Measurements from ENCODE around the gene PDS5B.
"Not testable (repeated sequence)": the region's sequence is repeated elsewhere in the genome, so short reads cannot be mapped to it uniquely, and the experiment has no call there.

PDS5B gene

DNA sequence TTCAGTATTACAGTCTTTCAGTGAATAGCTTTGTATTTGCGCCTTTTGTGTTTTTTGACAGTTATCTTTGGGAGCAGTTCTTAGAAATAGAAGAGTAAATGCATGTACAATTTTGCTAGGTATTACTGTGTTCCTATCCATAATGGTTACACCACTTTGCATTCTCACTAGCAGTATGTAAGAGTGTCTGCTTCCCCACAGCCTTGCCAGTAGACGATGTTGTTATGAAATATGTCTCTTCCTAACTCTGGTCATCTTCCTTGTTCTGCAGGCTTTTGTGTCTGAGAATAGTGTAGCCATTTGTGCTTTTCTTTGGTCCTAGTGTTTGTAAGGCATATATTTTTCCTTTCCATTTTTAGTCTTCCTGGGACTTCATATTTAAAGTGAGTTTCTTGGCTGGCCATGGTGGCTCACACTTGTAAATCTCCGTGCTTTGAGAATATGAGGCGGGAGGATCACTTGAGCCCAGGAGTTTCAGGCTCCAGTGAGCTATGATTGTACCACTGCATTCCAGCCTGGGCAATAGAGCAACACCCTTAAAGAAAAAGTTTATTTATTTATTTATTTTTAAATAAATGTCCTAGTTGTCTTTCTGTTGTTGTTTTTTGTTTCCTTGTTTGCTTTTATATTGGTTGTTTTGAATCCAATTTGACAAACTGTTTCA is 140.3 kb downstream of the PDS5B start:
- DNase-seq (ENCODE audit: low read depth in 2 of 2): no peak

DNA sequence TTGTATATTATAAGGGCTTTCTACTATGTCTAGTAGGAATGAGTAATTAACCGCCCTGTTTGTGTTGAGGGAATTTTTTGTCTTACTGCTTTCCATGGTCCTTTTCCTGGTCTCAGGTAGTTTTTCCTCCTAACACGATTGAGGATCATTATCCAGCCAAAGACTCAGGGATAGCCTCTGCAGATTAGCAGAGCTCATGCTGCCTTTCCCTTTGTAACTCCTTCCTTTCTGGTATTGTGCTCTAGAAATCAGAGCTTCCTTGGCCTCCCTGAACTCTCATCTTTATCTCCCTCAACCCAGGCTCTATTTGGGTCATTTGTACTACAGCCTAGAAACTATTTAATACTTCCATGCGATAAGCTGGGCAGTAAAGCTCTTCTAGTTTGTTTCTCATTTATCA is 142.1 kb downstream of the PDS5B start:
- no peak for DNase-seq (ENCODE audit: low read depth in 2 of 2)

DNA sequence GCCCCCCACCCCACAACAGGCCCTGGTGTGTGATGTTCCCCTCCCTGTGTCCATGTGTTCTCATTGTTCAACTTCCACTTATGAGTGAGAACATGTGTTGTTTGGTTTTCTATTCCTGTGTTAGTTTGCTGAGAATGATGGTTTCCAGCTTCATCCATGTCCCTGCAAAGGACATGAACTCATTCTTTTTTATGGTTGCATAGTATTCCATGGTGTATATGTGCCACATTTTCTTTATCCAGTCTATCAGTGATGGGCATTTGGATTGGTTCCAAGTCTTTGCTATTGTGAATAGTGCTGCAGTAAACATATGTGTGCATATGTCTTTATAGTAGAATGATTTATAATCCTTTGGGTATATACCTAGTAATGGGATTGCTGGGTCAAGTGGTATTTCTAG is 142.8 kb downstream of the PDS5B start:
- DNase-seq (ENCODE audit: low read depth in 2 of 2): not testable (repeated sequence)

DNA sequence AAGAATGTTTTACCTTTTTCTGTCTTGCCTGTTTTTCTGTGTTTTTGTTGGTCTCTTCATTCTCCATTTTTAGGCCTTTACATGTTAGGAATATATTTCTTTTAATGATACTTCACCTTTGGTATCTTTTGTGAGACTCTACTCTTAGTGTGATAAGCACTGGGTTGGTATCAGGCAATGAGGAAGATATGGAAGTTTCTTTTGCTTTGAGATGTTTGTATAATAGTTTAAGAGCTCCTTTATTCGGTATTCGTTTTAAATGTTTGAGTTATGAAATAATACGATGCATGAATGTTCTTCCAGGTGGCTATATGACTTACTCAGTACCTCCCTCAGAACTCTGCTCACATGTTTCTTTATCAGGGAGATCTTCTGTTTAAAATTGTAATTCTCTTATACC is 144.8 kb downstream of the PDS5B start:
- no peak for DNase-seq (ENCODE audit: low read depth in 2 of 2)

DNA sequence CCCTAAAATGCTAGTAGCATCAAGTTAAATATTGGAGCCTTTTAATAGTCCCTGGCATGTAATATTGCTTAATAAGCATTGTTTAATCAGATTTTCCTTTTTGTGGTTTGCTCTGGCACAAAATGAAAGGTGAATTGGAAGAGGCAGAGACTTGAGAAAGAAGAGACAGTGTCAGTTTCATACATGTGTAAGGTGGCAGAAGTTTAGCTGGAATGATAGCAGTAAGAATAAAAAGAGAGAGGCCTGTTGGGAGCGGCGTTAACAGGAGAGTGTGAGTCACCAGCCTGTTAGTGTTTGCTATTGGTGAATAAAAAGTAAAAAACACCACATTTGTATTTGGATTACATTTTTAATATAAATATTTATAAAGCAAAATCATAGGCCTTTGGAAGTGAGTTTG is 145.3 kb downstream of the PDS5B start:
- DNase-seq (ENCODE audit: low read depth in 2 of 2): no peak

DNA sequence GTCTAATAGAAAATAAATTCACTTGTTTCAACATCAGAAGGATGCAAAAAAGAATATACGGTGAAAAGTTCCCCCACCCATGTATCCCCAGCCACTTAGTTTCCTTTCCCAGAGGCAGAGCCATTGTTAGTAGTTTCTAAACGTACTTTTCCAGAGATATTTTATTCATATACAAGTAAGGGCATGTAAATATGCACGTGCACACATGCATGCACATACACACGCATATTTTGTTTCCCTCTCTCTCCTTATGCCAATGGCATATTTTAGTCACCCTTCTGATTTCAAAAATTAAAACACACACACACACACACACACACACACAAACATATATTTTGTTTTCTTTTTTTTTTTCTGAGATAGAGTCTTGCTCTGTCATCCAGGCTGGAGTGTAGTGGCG is 147.4 kb downstream of the PDS5B start:
- no peak for DNase-seq (ENCODE audit: low read depth in 2 of 2)

DNA sequence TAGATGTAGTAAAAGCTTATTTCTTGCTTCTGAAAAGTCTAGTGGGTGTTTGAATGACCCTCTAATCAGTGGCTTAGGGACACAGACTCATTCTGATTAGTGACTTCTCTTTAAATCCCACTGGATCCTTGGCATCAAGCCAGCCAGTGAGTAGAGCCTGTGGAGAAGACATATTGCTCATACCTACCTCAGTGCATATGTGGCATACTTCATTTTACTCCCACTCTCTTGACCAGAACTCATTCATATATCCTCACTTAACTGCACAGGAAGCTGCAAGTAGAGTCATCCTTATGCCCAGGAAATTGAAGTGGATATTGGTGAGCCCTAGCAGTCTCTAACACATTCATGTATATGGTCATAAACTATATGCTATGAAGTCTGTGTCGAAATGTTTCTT is 148.3 kb downstream of the PDS5B start:
- DNase-seq (ENCODE audit: low read depth in 2 of 2): peak; percentile 26 to 34

DNA sequence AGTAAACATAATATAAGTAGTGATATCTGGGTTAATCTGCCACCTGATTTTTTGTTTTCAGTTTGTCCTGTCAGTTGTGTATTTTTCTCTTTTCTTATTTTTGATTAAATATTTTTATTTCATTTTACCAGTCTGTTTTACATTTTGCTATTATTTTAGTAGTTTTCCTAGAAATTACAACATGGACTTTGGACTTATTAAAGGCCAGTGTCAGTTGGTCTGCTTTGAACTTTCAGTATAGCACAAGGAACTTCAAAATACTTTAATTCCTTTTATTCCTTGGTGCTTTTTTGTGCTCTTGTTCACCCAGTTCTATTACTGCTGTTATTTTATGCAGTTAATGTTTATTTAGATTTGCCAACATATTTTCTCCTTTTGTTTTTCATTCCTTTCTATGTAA is 149.6 kb downstream of the PDS5B start:
- DNase-seq (ENCODE audit: low read depth in 2 of 2): no peak

DNA sequence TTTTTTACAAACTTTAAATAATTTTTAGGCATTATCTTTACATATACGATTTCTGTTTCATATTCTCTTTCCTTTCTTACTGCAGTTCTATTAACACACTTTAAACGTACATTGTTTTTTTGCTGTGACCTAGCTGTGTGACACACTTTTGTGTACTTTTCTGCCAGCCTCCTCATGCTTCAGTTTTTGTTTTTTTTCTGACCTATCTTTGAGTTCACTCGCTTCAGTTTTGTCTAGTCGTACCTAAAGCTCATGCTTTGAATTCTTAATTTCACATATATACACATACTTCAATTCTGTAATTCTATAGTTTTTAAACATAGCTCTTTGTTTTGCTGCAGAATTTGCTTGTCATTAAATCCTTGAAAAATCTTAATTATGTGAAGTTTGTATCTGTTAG is 150.4 kb downstream of the PDS5B start:
- DNase-seq (ENCODE audit: low read depth in 2 of 2): no peak

DNA sequence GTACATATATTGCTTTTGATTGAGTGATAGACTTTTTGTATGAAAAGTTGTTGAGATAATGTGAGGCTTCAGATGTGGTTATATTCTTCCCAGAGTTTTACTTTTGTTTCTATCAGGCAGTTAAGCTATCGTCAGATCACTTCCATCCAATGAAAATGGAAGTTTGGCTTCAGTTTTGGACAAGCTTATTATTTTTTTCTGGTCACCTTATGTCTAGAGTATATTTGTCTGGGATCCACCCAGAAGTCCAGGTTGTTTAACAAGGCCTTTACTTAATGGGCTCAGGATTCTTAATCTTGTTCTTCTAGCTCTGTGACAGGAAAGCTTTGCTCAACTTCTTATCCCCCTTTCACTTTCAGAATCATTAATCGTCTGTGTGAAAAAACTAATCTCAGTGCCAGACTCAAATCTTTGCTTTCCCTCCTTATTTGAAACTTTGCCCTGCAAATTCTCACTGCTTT is 150.9 kb downstream of the PDS5B start:
- DNase-seq (ENCODE audit: low read depth in 2 of 2): no peak

DNA sequence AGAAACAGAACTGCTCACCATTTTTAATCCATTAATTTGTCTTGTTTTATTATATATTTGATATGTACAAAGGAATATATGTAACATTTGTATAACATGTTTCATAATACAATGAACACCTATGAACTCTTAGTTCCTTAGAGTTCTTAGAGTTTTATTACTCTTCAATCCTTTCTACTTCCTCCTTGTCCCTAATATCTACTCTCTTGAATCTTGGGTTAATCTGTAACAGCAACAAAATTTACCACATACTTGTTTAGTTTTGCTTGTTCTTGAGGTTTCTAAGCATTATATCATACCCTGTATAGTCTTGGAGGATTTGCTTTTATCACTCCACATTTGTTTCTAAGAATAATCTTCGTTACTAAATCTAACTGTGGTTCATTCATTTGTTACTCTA is 151.4 kb downstream of the PDS5B start:
- DNase-seq (ENCODE audit: low read depth in 2 of 2): no peak

DNA sequence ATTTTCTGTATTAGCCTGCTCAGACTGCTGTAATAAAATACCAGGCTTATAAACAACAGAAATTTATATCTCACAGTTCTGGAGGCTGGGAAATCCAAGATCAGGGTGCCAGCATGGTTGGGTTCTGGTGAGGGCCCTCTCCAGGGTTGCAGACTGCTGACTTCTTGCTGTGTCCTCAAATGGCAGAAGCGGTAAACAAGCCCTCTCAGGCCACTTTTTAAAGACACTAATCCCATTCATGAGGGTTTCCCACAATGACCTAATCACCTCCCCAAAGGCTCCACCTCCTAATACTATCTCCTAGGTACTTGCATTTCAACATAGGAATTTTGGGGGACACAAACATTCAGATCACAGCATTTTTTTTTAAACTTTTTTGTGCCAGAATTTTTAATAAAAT is 159.3 kb downstream of the PDS5B start:
- DNase-seq (ENCODE audit: low read depth in 2 of 2): no peak

DNA sequence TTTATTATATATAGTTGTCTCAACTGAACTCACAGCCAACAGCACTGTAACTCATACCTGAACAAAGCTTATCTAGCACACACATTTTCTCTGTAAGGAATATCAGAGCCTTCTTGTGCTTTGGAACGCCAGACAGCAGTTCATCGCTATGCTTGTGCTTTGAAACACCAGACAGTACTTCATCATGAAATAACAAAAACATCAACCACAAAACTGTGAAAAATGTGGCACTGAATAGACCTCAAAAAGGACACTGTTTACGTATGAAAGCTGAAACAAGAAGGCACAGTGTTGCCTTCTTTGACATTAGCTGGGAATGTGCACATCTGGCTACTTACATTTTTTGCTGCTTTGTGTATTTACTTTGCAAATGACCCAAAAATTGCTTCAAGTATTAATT is 160.2 kb downstream of the PDS5B start:
- no peak for DNase-seq (ENCODE audit: low read depth in 2 of 2)

DNA sequence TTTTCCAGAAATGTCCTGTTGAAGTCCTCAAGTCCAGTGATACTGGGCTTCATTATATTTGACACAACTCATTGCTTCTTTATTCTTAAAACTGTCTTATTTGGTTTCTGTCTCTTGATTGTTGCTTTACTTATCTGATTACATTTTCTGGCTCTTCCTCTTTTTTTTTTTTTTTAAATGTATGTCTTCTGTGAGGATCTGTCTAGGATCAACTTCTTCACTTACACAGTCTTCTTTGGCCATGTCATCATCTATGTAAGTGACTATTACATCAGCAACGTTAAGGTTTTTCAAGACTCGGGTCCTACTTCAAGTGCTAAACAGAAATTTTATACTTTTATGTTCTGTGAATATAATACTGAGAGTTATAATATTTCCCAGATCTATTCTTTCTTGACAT is 162.1 kb downstream of the PDS5B start:
- no peak for DNase-seq (ENCODE audit: low read depth in 2 of 2)

DNA sequence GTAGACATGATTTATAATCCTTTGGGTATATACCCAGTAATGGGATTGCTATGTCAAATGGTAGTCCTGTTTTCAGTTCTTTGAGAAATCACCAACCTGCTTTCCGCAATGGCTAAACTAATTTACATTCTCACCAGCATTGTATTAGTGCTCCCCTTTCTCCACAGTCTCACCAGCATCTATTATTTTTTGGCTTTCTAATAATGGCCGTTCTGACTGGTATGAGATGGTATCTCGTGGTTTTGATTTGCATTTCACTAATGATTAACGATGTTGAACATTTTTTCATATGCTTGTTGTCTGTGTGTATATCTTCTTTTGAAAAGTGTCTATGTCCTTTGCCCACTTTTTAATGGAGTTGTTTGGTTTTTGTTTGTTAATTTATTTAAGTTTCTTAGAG is 165.1 kb downstream of the PDS5B start:
- DNase-seq (ENCODE audit: low read depth in 2 of 2): no peak

DNA sequence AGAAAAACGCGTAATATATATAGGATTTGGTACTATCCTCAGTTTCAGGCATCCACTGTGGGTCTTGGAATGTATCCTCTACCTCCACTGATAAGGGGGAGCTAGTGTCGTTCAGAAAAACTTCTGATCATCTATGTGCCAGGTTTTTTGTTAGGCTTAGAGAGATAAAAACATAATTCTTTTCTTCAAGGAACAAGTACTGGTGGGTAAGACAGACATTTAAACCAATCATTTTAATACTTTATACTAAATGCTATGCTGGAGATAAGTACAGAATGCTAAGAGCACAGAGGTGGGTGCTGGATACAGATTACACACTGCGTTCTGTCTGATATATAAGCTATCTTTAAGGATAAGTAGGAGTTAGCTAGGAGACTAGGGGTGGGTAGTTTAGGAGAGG is 166.1 kb downstream of the PDS5B start:
- no peak for DNase-seq (ENCODE audit: low read depth in 2 of 2)

DNA sequence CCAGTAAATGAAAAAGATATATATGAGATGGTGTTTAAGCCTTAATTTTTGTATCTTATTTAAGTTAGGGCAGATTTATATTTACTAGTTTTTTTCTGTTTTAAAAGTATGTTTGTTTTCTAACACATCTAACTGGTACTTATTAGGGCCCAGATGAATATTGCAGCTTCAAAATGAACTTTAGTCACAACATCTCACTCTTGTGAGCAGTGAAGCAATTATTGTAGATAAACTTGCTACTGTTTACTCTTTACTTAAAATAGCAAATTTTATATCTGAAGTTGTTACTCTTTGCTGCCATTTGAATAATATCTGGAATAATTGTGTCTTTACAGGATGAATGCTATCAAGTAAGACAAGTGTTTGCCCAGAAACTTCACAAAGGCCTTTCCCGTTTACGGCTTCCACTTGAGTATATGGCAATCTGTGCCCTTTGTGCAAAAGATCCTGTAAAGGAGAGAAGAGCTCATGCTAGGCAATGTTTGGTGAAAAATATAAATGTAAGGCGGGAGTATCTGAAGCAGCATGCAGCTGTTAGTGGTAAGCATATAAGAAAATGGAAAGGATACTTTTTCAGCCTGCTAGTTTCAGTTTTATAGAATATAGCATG is 166.8 kb downstream of the PDS5B start:
- DNase-seq (ENCODE audit: low read depth in 2 of 2): no peak

DNA sequence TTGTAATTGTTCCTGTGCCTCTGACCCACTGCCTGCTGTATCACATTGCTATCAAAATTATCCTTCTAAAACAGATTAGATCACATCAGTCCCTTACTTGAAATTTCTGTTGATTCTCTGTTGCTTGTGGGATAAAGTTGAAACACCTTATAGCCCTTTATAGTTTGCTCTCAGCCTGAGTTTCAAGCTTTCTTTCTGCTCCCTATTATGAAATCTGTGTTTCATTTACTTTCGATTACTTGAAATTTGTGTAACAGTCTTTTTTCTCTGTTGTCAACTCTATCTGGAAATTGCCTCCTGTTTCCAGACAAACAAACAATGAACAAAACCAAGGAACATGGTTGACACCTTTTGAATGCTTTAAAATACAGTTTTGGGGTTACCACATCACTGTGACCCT is 167.9 kb downstream of the PDS5B start:
- DNase-seq (ENCODE audit: low read depth in 2 of 2): no peak

DNA sequence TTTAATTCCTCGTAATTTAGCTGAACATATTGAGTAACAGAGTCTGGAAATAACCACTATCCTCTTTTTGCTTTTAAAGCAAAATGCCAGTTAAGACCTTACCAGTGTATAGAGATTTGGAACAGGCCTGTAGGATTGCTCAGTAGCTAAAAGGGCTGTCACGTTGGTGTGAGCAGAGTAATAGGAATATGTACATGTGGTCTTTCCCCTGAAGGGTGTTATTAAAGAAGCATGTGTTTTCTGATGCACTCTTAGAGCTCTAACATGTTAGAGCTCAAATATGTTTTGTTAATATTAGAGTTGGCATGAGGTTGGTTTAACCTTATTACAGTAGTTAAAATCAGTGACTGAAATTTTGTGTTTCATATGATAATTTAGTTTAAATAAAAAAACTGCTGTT is 172.9 kb downstream of the PDS5B start:
- no peak for DNase-seq (ENCODE audit: low read depth in 2 of 2)

DNA sequence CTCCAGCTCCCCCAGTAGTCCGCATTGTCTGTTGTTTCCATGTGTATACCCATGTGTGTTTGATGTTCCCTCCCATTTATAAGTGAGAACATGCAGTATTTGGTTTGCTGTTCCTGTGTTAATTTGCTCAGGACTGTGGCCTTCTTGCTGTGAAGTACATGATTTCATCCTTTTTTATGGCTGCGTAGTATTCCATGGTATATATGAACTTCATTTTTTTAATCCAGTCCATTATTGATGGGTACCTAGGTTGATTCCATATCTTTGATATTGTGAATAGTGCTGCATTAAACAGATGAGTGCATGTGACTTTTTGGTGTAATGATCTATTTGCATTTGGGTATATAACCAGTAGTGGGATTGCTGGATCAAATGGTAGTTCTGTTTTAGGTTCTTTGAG is 175.2 kb downstream of the PDS5B start:
- no peak for DNase-seq (ENCODE audit: low read depth in 2 of 2)

DNA sequence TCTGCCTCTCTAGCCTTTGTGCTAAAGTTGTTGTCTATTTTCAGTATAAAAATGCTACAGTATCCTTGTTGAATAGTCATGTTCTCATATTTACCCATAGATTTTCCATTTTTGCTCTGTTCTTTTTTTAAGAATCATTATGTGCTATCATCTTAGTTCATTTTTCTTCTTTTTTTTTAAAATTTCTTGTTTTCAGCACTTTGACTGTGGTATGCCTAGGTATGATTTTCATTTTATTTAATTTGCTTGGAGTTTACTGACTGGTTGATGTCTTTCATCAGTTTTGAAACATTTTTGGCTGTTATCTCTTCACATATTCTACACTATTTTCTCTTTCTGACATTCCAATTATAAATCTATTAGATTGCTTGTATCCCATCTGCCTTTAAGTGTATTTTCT is 192.9 kb downstream of the PDS5B start:
- DNase-seq (ENCODE audit: low read depth in 2 of 2): no peak

DNA sequence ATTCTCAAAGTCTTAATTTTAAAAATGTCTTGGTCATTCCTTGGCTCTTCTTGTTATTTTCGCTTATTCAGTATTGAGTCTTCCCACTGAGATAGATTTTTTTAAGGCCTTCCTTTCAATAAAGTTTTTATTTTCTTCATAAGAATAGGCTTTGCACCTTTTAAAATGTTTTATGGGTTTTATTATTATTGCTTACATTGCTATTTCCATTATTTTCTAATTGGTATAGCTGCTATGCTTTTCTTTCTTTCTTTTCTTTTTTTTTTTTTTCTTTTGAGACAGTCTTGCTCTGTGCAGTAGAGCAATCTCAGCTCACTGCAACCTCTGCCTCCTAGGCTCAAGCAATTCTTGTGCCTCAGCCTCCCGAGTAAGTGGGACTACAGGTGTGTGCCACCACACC is 195.7 kb downstream of the PDS5B start:
- no peak for DNase-seq (ENCODE audit: low read depth in 2 of 2)

DNA sequence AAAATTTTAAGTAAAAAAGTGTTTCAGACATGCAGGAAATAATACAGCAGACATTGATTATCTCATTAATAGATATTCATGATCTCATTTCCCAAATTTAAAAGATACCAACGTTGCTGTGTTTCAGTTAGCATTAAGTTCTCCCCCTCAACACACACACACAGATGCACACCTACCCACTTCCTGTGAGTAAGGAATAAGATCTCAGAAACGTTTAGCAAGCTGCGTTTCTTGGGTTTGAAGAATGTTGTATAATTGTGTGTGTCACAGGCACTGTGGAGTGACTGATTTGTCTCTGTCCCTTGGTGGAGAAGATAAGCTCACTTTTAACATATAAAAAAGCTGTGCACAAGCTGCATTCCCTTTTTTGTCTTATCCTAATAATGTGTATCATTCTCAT is 196.8 kb downstream of the PDS5B start:
- peak in 1 of 2 experiments; percentile 2 for DNase-seq (ENCODE audit: low read depth in 2 of 2)

DNA sequence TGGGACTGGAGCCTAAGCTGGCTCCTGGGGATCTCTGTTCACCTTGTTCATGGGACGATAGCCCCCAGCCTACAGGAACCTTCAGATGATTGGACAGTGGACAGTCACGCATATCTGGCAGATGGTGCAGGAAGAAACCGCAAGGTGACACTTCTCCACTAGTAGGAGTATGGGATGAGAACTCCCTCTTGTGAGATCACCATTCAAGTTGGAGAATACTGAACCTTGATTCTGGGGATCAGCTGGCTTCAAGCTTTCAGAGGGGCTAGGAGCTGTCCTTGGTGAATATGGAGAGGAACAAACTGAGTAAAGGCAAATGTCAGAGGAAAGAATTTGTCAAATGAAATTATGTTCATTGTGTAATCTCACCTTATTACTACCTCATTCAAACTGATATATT is 204.5 kb downstream of the PDS5B start:
- DNase-seq (ENCODE audit: low read depth in 2 of 2): no peak
